HUES64 (cell line): Measurements from ENCODE around the gene FARSB.
A peak's percentile ranks its signal among the peaks of the same experiment; 100 is the strongest.

Experiments used
- H3K27ac ChIP-seq: 2 replicates; pipeline ENCODE4 v1.7.0; 2013; ENCODE audit warnings: low read depth, low read length, inconsistent platforms
- H3K27me3 ChIP-seq: 2 replicates; pipeline ENCODE4 v1.6.1; 2013; ENCODE audit warnings: mild to moderate bottlenecking, low read length; ENCODE audit not compliant: insufficient read depth
- H3K36me3 ChIP-seq: 2 replicates; pipeline ENCODE4 v1.6.1; 2013; ENCODE audit warnings: mild to moderate bottlenecking, low read length; ENCODE audit not compliant: insufficient read depth
- H3K4me1 ChIP-seq: 2 replicates; pipeline ENCODE4 v1.6.1; 2013; ENCODE audit warnings: mild to moderate bottlenecking, low read length, moderate library complexity; ENCODE audit not compliant: insufficient read depth
- H3K4me3 ChIP-seq: 2 replicates; pipeline ENCODE4 v1.5.1; 2013; ENCODE audit warnings: mild to moderate bottlenecking, low read length, moderate library complexity
- H3K9ac ChIP-seq: 2 replicates; pipeline ENCODE4 v1.6.1; 2013; ENCODE audit warnings: mild to moderate bottlenecking, low read depth, low read length
- H3K9me3 ChIP-seq: 2 replicates; pipeline ENCODE4 v1.6.1; 2013; ENCODE audit warnings: low read depth, low read length; ENCODE audit not compliant: insufficient read depth
- WGBS: fragments of 150-250, 120-280 bp; methylation state at CpG from one replicate; pipeline ENCODE4 v1.1.7; 2013; ENCODE audit warnings: missing lambda C conversion rate; 5-methylcytosine and 5-hydroxymethylcytosine counted together

Gene FARSB

DNA sequence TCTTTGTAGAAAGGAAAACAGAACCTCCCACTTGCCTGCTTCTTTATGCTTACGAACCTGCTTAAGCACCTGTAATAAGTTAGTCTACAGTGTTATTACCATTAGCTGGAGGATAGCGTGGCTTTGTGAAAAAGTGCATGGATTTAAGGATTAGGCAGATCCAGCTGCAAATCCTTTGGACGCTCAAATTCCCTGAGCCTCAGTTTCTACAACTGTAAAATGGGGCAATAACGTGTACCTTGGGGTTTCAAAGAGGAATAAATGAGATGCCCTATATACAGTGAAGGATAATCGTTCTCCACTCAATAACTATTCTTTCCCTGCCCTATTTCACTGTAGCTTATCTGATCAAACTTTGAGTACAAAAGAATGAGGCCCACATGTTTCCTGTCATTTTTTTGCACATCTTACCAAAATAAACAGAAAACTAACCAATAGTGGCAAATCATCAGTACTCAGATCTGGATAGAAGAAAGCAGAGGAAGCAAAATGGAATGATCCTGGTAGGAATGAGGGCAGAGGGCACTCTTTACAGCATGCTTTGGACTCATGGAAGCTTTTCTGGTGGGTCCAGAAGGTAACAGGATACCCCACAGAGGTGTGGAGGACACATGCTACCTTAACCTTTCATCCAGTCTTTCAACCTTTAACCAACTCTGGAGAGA lies 30.3 kb upstream of the FARSB start:
- no peak overlapping the region for H3K4me3 ChIP-seq
- 86% methylated on average over 5 of the region's 5 CpGs for WGBS

DNA sequence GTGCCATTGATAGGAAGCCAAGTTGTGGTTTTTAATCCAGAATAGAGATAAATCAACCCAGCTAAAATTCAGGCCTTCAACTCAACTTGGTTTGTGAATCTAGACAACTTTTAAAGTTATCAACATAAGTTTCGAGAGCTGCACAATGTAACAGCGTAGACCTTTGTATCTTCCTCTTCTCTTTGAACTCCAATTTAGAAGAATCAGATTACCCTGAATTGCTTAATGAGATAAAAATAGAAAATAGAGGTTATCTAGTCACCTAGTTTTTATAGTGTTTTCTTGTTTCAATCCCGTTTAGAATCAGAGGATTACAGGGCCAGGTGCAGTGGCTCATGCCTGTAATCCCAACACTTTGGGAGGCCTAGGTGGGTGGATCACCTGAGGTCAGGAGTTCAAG lies 27.9 kb upstream of the FARSB start:
- Histone ChIP-seq H3K9me3 (no peaks in the 10 kb centered on the region), H3K4me1 (no peaks in the 10 kb centered on the region), H3K4me3 (no peak overlapping the region), H3K9ac (no peak overlapping the region), H3K36me3 (no peaks in the 10 kb centered on the region), H3K27me3 (no peaks in the 10 kb centered on the region), H3K27ac (no peak overlapping the region)
- 89% methylated on average over 3 of the region's 3 CpGs for WGBS

More for the DNA sequence above, 30.3 kb upstream of the FARSB start:
- no peak overlapping the region for H3K27ac ChIP-seq
- no peak overlapping the region for H3K9ac ChIP-seq
- H3K4me1 ChIP-seq, result no peaks in the 10 kb centered on the region
- H3K36me3 ChIP-seq, result no peaks in the 10 kb centered on the region
- H3K9me3 ChIP-seq, result no peaks in the 10 kb centered on the region
- no peaks in the 10 kb centered on the region for H3K27me3 ChIP-seq

DNA sequence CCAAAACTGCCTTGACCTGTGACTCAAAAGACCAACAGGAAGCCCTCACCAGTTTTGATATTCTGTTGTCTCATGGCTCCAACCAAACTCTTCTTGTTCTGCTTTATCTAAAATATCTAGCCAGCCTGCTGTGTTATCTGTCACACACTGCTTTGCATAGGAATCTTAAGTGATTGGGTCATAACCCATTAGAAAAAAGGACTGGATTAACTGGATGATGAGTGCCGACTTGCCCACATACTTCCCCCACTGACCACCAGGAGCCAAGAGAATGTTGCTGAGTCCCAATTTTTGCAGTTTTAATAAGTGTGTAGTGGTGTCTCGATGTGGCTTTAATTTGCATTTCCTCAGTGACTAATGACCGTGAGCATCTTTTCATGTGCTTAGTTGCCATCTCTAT lies 22.1 kb upstream of the FARSB start:
- H3K4me3 ChIP-seq, result no peak overlapping the region
- WGBS, result 94% methylated on average over 3 of the region's 3 CpGs
- H3K9me3 ChIP-seq, result no peaks in the 10 kb centered on the region
- H3K27me3 ChIP-seq, result peaks cover 6% of the 10 kb centered on the region; the same call in 1 of the 2 replicates
- H3K27ac ChIP-seq, result no peak overlapping the region
- H3K36me3 ChIP-seq, result no peaks in the 10 kb centered on the region
- H3K9ac ChIP-seq, result no peak overlapping the region
- H3K4me1 ChIP-seq, result no peaks in the 10 kb centered on the region

DNA sequence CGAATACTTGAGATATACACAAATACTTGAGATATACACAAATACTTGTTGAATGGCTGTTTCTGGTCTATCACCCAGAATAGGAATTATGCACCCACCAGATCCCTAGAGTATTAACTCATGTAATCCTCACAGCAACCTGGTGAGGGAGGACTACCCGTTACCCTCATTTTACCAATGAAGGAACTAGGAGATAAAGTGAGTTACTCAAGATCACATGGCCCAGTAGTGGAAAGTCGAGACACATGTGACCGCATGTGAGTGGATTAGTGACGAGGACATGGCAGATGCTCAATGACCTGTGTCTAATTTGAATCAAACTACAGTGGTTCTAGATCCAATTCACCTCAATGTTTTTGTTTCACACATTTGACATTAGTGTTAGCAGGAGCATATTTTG lies 18.0 kb upstream of the FARSB start:
- H3K27ac ChIP-seq, result no peak overlapping the region
- no peaks in the 10 kb centered on the region for H3K36me3 ChIP-seq
- H3K9me3 ChIP-seq, result no peaks in the 10 kb centered on the region
- peaks cover 45% of the 10 kb centered on the region for H3K27me3 ChIP-seq
- no peak overlapping the region for H3K4me3 ChIP-seq
- 0 out of 2 replicates have a peak, but pooled peaks cover 4% of the 10 kb centered on the region for H3K4me1 ChIP-seq
- H3K9ac ChIP-seq, result no peak overlapping the region
- 90% methylated on average over 5 of the region's 5 CpGs for WGBS

DNA sequence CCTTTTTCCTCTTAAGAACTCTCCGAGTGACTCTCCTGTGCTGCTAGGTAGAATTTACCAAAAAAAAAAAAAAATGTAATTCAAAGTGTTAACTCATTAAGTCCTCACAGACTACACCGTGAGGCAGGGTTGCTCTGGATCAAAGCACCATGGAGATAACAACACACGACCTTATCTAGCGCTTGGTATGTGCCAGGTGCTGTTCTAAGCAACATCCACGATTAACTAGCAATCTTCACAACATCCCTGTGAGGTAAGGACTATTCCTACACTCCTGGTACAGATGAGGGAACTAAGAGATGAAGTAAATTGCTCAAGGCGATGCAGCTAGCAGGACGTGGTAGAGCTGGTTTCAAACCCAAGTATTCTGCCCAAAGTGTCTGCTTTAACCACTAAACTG lies 17.4 kb upstream of the FARSB start:
- Histone ChIP-seq H3K9ac (no peak overlapping the region), H3K4me1 (0 out of 2 replicates have a peak, but pooled peaks cover 4% of the 10 kb centered on the region), H3K27me3 (peaks cover 50% of the 10 kb centered on the region), H3K27ac (no peak overlapping the region), H3K36me3 (no peaks in the 10 kb centered on the region), H3K9me3 (no peaks in the 10 kb centered on the region), H3K4me3 (no peak overlapping the region)
- WGBS, result 93% methylated on average over 6 of the region's 7 CpGs

DNA sequence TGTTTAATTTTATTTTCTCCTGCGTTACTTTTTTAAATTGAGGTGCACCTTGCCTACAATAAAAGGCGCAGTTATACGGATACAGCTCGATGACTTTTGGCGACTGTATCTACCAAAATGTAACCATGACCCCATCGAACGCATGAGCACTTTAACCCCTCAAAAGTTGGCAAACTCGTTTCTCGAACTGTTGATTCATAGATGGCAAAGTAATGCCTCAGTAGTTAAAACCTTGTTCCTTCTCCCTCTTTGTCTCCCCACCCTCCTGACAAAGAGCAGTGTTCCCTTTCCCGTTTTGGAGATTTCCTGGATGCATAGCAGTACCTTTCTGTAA lies 16.1 kb upstream of the FARSB start:
- peak overlapping the region; percentile 64 for H3K4me3 ChIP-seq
- peaks cover 50% of the 10 kb centered on the region for H3K27me3 ChIP-seq
- 23% methylated on average over 10 of the region's 10 CpGs for WGBS
- no peaks in the 10 kb centered on the region for H3K36me3 ChIP-seq
- H3K4me1 ChIP-seq, result 0 out of 2 replicates have a peak, but pooled peaks cover 4% of the 10 kb centered on the region
- H3K9ac ChIP-seq, result peak overlapping the region; percentile 66
- no peaks in the 10 kb centered on the region for H3K9me3 ChIP-seq
- no peak overlapping the region for H3K27ac ChIP-seq

DNA sequence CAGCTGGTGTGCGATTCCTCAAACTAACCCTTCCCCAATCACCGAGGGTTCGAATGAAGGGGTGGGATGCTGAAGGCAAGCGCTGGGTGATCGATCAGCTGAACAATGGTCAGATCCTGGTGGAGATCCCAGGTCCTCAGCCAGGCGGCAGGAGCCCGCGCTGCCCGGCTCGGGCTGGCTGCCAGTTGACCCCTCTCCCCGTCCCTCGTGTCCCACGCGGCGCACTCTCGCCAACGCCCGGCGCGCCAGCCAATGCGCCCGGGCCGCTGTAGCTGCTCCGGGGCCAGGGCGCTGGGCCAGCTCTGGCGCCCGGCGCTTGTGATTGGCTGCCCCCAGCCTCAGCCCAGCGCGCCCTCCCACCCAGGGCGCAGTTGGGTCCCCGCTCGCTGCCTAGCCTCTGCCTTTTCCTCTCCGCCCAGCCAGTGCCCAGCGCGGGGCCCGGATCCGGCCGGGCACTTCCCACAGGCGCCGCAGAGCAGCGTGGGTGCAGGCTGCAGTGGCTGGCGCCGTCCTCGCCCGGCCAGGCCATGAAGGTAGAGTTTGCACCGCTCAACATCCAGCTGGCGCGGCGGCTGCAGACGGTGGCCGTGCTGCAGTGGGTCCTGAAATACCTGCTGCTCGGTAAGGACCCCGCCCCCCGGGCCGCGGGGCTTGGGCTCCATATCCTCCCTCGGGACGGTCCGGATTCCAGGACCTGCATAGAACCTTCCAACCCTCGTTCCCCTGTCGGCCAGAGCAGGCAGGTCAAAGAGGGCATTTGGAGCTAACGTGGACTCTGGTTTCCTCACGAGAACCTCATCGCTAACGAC lies 15.6 kb upstream of the FARSB start, which contains the start of gene MOGAT1:
MOGAT1 (plus strand) TSS at position 400 of the 809 bp plus-strand sequence; CDS start at position 528, 128 bp downstream.
- H3K36me3 ChIP-seq, result no peaks in the 10 kb centered on the region
- peak within 1 kb of the TSS; percentile 66 for H3K9ac ChIP-seq
- no peaks in the 10 kb centered on the region for H3K9me3 ChIP-seq
- 0 out of 2 replicates have a peak, but pooled peaks cover 4% of the 10 kb centered on the region for H3K4me1 ChIP-seq
- peaks cover 50% of the 10 kb centered on the region for H3K27me3 ChIP-seq
- 3% methylated on average over 66 of the region's 66 CpGs for whole genome bisulfite sequencing
- H3K27ac ChIP-seq, result no peak within 1 kb of the TSS
- H3K4me3 ChIP-seq, result peak within 1 kb of the TSS; percentile 64

DNA sequence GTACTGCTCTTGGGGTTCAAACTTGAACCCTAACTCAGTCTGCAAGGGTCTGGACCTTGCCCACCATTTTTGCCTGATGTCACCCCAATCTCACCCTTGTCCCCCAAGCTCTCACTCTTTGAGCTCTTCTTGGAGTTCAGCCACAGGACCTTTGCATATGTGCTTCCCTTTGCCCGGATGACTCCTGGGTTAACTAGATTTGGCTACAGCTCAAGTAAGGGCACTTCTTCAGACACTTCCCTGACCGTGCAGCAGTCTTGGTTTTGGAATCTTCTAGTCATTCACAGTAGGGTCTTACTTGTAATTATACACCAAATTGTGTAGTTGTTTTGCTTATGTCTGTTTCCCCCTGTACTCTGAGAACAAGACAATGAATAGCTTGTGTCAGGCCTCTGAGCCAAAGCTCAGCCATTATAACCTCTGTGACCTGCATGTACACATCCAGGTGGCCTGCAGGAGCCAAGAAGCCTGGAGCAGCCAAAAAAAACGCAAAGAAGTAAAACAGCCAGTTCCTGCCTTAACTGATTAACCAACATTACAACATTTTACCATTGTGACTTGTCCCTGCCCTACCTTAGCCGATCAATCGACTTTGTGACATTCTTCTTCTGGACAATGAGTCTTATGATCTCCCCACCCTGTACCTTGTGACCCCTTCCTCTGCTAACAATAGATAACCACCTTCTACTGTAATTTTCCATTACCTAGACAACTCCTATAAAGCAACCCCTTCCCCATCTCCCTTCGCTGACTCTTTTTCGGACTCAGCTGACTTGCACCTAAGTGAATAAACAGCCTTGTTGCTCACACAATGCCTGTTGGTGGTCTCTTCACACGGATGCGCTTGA lies 14.5 kb upstream of the FARSB start:
- Histone ChIP-seq H3K4me3 (no peak overlapping the region), H3K27ac (no peak overlapping the region), H3K36me3 (no peaks in the 10 kb centered on the region), H3K4me1 (0 out of 2 replicates have a peak, but pooled peaks cover 4% of the 10 kb centered on the region), H3K27me3 (peaks cover 50% of the 10 kb centered on the region), H3K9ac (no peak overlapping the region), H3K9me3 (no peaks in the 10 kb centered on the region)
- WGBS, result 86% methylated on average over 9 of the region's 9 CpGs

DNA sequence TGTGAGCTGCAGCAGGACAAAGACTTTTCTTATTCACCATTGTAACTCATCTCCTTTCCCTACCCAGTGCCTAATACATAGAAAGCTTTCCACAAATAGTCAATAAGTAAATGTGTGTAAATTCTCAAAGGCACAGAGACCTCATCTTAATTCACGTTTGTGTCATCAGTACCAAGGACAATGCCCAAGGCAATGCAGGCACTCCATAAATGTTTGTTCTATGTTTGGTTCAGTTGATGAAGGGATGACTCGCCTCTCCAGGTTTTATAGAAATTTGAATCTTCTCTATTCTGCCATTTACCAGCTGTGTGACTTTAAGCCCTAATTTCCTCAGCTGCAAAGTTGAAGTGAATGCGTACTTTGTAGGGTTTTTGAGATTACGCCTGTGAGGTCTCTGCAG lies 13.5 kb upstream of the FARSB start:
- Histone ChIP-seq H3K27me3 (peaks cover 50% of the 10 kb centered on the region), H3K4me3 (no peak overlapping the region), H3K36me3 (no peaks in the 10 kb centered on the region), H3K9me3 (no peaks in the 10 kb centered on the region), H3K4me1 (0 out of 2 replicates have a peak, but pooled peaks cover 4% of the 10 kb centered on the region), H3K9ac (no peak overlapping the region), H3K27ac (no peak overlapping the region)
- 83% methylated on average over 4 of the region's 4 CpGs for WGBS

DNA sequence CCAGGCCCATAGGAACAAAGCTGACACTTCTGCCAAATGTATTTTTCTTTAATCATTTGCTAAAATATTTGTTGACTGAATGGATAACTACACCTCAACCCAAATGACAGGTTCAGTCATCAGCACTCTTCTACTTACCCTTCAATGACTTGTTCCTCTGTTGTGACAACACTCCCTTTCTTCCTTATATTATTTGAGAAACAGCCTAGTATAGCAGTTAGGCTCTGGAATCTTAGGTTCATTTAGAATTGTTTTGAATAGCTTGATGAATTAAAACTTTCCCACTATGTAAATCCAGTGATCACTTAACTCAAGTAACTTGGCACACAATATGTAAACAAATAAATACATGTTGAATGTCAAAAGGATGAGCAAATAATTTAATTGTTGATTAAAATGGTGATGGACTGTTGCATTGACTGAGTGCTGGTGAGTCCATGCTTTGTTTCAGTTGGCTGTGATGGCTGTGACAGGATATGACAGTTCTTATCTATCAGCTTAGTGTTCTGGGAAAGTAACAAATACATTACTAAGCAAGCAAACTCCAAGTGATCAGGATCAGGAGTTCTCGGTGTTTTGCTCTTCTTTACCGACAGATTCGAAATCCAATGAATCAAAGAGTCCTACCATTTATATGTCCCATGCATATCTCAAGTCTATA lies 12.7 kb upstream of the FARSB start:
- H3K9me3 ChIP-seq, result no peaks in the 10 kb centered on the region
- 92% methylated on average over 3 of the region's 3 CpGs for whole genome bisulfite sequencing
- H3K27me3 ChIP-seq, result peaks cover 50% of the 10 kb centered on the region
- H3K27ac ChIP-seq, result no peak overlapping the region
- no peak overlapping the region for H3K9ac ChIP-seq
- 0 out of 2 replicates have a peak, but pooled peaks cover 4% of the 10 kb centered on the region for H3K4me1 ChIP-seq
- H3K36me3 ChIP-seq, result no peaks in the 10 kb centered on the region
- H3K4me3 ChIP-seq, result no peak overlapping the region
